HUES64 (cell line): ENCODE measurements around the gene MCOLN3. TPM values are rescaled to one million over a fixed set of nuclear protein-coding genes. Genes with fewer than 3 reads are reported as not detected.
A peak's percentile ranks its signal among the peaks of the same experiment; 100 is the strongest.

Source experiments
- H3K27ac ChIP-seq: 2 replicates; pipeline ENCODE4 v1.7.0; 2013; ENCODE audit warnings: low read depth, low read length, inconsistent platforms
- H3K27me3 ChIP-seq: 2 replicates; pipeline ENCODE4 v1.6.1; 2013; ENCODE audit warnings: mild to moderate bottlenecking, low read length; ENCODE audit not compliant: insufficient read depth
- H3K36me3 ChIP-seq: 2 replicates; pipeline ENCODE4 v1.6.1; 2013; ENCODE audit warnings: mild to moderate bottlenecking, low read length; ENCODE audit not compliant: insufficient read depth
- H3K4me1 ChIP-seq: 2 replicates; pipeline ENCODE4 v1.6.1; 2013; ENCODE audit warnings: mild to moderate bottlenecking, low read length, moderate library complexity; ENCODE audit not compliant: insufficient read depth
- H3K4me3 ChIP-seq: 2 replicates; pipeline ENCODE4 v1.5.1; 2013; ENCODE audit warnings: mild to moderate bottlenecking, low read length, moderate library complexity
- H3K9ac ChIP-seq: 2 replicates; pipeline ENCODE4 v1.6.1; 2013; ENCODE audit warnings: mild to moderate bottlenecking, low read depth, low read length
- H3K9me3 ChIP-seq: 2 replicates; pipeline ENCODE4 v1.6.1; 2013; ENCODE audit warnings: low read depth, low read length; ENCODE audit not compliant: insufficient read depth
- WGBS: fragments of 150-250, 120-280 bp; methylation state at CpG from one replicate; pipeline ENCODE4 v1.1.7; 2013; ENCODE audit warnings: missing lambda C conversion rate; 5-methylcytosine and 5-hydroxymethylcytosine counted together
- polyA plus RNA-seq, 2 experiments: library from polyadenylated mRNA; stranded (reverse); fragments of 50-300 nt; gene quantifications; one replicate each; pipeline ENCODE4 v1.2.3, GENCODE V29; 2013

MCOLN3 gene
- polyA plus RNA-seq (2013, experiment 1 of 2) = 2.3 TPM
- polyA plus RNA-seq (2013, experiment 2 of 2) = 2.0 TPM

GRCh38 chr1:85048296-85049064, at the start of gene MCOLN3:
Gene MCOLN3 (minus strand): TSS chr1:85048500. CDS start chr1:85045360, 3,140 bp downstream.
- Histone ChIP-seq H3K4me3 (peak within 1 kb of the TSS; percentile 61), H3K9ac (peak within 1 kb of the TSS; percentile 50; the same call in 1 of the 2 replicates), H3K27ac (no peak within 1 kb of the TSS), H3K27me3 (peaks cover 72% of the 10 kb centered on the region), H3K36me3 (no peaks in the 10 kb centered on the region), H3K9me3 (no peaks in the 10 kb centered on the region), H3K4me1 (peaks cover 10% of the 10 kb centered on the region)
- under 1% methylated on average over 73 of the region's 73 CpGs for WGBS

GRCh38 chr1:85093644-85094043, 45.3 kb upstream of the MCOLN3 start:
- H3K9me3 ChIP-seq = no peaks in the 10 kb centered on the region
- H3K9ac ChIP-seq = no peak overlapping the region
- no peak overlapping the region for H3K4me3 ChIP-seq
- WGBS = 87% methylated on average over 2 of the region's 2 CpGs
- H3K36me3 ChIP-seq = no peaks in the 10 kb centered on the region
- no peaks in the 10 kb centered on the region for H3K27me3 ChIP-seq
- H3K4me1 ChIP-seq = no peaks in the 10 kb centered on the region
- H3K27ac ChIP-seq = no peak overlapping the region

GRCh38 chr1:85091671-85092280, 43.5 kb upstream of the MCOLN3 start:
- H3K9me3 ChIP-seq = no peaks in the 10 kb centered on the region
- no peak overlapping the region for H3K9ac ChIP-seq
- H3K36me3 ChIP-seq = no peaks in the 10 kb centered on the region
- H3K27me3 ChIP-seq = no peaks in the 10 kb centered on the region
- H3K27ac ChIP-seq = no peak overlapping the region
- 85% methylated on average over 11 of the region's 11 CpGs for WGBS
- H3K4me3 ChIP-seq = no peak overlapping the region
- 0 out of 2 replicates have a peak, but pooled peaks cover 4% of the 10 kb centered on the region for H3K4me1 ChIP-seq

- Histone ChIP-seq H3K9me3 (no peaks in the 10 kb centered on the region), H3K36me3 (no peaks in the 10 kb centered on the region)
- WGBS = no CpG with 5 or more reads among the region's 1 CpG
Measured at GRCh38 chr1:85090225-85090624, 41.9 kb upstream of the MCOLN3 start.

GRCh38 chr1:85089203-85089602, 40.9 kb upstream of the MCOLN3 start:
- Histone ChIP-seq H3K9me3 (no peaks in the 10 kb centered on the region), H3K27me3 (no peaks in the 10 kb centered on the region), H3K4me3 (no peak overlapping the region)

More at GRCh38 chr1:85090225-85090624, 41.9 kb upstream of the MCOLN3 start:
- H3K27ac ChIP-seq = no peak overlapping the region
- no peak overlapping the region for H3K9ac ChIP-seq
- no peak overlapping the region for H3K4me3 ChIP-seq
- 0 out of 2 replicates have a peak, but pooled peaks cover 4% of the 10 kb centered on the region for H3K4me1 ChIP-seq
- no peaks in the 10 kb centered on the region for H3K27me3 ChIP-seq

GRCh38 chr1:85088408-85088784, 40.1 kb upstream of the MCOLN3 start:
- H3K9ac ChIP-seq = no peak overlapping the region
- 100% methylated on average over 1 of the region's 2 CpGs for WGBS

More at GRCh38 chr1:85089203-85089602, 40.9 kb upstream of the MCOLN3 start:
- no peak overlapping the region for H3K9ac ChIP-seq
- no peak overlapping the region for H3K27ac ChIP-seq
- 0 out of 2 replicates have a peak, but pooled peaks cover 4% of the 10 kb centered on the region for H3K4me1 ChIP-seq
- H3K36me3 ChIP-seq = no peaks in the 10 kb centered on the region

GRCh38 chr1:85087659-85088407, 39.5 kb upstream of the MCOLN3 start:
- H3K9me3 ChIP-seq = no peaks in the 10 kb centered on the region
- WGBS = 80% methylated on average over 1 of the region's 1 CpG
- no peak overlapping the region for H3K27ac ChIP-seq
- H3K4me3 ChIP-seq = no peak overlapping the region
- no peaks in the 10 kb centered on the region for H3K27me3 ChIP-seq
- no peak overlapping the region for H3K9ac ChIP-seq
- H3K36me3 ChIP-seq = no peaks in the 10 kb centered on the region
- 0 out of 2 replicates have a peak, but pooled peaks cover 4% of the 10 kb centered on the region for H3K4me1 ChIP-seq

More at GRCh38 chr1:85088408-85088784, 40.1 kb upstream of the MCOLN3 start:
- no peaks in the 10 kb centered on the region for H3K36me3 ChIP-seq
- no peak overlapping the region for H3K4me3 ChIP-seq
- no peaks in the 10 kb centered on the region for H3K9me3 ChIP-seq
- H3K27me3 ChIP-seq = no peaks in the 10 kb centered on the region
- H3K4me1 ChIP-seq = 0 out of 2 replicates have a peak, but pooled peaks cover 4% of the 10 kb centered on the region
- H3K27ac ChIP-seq = no peak overlapping the region

- 92% methylated on average over 1 of the region's 1 CpG for WGBS
- Histone ChIP-seq H3K36me3 (no peaks in the 10 kb centered on the region), H3K4me3 (no peak overlapping the region), H3K4me1 (0 out of 2 replicates have a peak, but pooled peaks cover 4% of the 10 kb centered on the region), H3K9ac (no peak overlapping the region), H3K27ac (no peak overlapping the region), H3K9me3 (no peaks in the 10 kb centered on the region), H3K27me3 (no peaks in the 10 kb centered on the region)
Measured at GRCh38 chr1:85085417-85085816, 37.1 kb upstream of the MCOLN3 start.

GRCh38 chr1:85078903-85079302, 30.6 kb upstream of the MCOLN3 start:
- no peaks in the 10 kb centered on the region for H3K36me3 ChIP-seq
- H3K4me1 ChIP-seq = no peaks in the 10 kb centered on the region
- no peak overlapping the region for H3K9ac ChIP-seq
- no peak overlapping the region for H3K4me3 ChIP-seq
- no peak overlapping the region for H3K27ac ChIP-seq
- WGBS = 76% methylated on average over 3 of the region's 3 CpGs
- H3K9me3 ChIP-seq = no peaks in the 10 kb centered on the region
- no peaks in the 10 kb centered on the region for H3K27me3 ChIP-seq

- Histone ChIP-seq H3K27me3 (no peaks in the 10 kb centered on the region), H3K4me1 (no peaks in the 10 kb centered on the region), H3K36me3 (no peaks in the 10 kb centered on the region), H3K9me3 (no peaks in the 10 kb centered on the region), H3K27ac (no peak overlapping the region), H3K4me3 (no peak overlapping the region), H3K9ac (no peak overlapping the region)
- 95% methylated on average over 3 of the region's 3 CpGs for WGBS
Measured at GRCh38 chr1:85074365-85074964, 26.2 kb upstream of the MCOLN3 start.
